PC-3 (cell line): ENCODE measurements around the gene CALML6.

Source experiments
- CTCF ChIP-seq: fragments of 300-600 bp; sonication (generic); conservative IDR thresholded peaks from 2 replicates; pipeline ENCODE4 v1.5.1; 2017; ENCODE audit warnings: antibody characterized with exemption, low read depth, mild to moderate bottlenecking, low read length
- EZH2 ChIP-seq: fragments of 300-600 bp; sonication (generic); IDR thresholded peaks from one replicate; pipeline ENCODE4 v1.6.1; 2017; ENCODE audit warnings: antibody characterized with exemption, mild to moderate bottlenecking, low read length; ENCODE audit not compliant: unreplicated experiment
- EZH2phosphoT487 ChIP-seq: fragments of 300-600 bp; sonication (generic); IDR thresholded peaks from 2 replicates; pipeline ENCODE4 v1.6.1; 2018; ENCODE audit warnings: mild to moderate bottlenecking, antibody characterized with exemption, low read length, borderline replicate concordance

DNA sequence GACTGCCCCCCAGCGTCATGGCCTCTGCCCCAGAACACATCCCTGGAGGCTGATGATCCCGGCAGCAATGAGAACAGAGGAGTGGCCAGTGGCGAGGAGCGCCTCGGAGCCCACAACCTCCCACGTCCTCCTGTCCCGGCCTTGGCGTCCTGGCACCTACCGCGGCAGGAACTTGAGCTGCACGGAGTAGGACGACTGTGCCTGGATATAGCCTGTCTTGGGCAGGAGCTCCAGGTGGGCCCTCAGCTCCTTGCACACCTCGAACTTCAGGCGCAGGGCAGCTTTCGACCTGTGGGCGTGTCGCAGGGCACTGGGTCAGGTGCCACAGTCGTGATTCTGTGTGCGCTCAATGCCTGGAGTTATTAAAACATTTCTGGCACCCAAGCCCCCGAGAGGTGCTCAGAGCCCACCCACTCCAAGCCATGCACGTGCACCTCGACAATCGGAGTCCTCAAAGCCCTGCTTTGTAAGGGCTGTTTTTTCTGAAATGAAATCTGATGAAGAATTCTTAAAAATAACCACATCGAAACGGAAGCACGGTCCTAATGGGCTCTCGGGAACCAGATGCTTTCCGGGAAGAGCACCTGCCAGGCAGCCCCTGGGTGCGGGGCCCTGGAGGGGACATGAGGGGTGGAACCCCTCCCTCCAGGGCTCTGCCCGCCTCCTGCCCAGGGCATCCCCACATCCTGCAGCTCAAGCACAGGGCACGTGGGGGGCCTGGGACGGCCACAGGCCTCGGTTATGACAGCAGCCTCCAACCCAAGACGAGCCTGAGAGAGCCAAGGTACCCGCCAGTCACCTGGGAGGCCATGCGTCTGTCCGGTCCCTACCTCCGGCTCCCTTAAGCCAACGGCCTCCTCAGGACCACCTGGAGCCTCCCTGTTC is 27.1 kb downstream of the CALML6 start:
- TF ChIP-seq CTCF, result no peak
- TF ChIP-seq EZH2phosphoT487, result no peak
- TF ChIP-seq EZH2, result no peak
